ENCODE measurements around the gene SCAPER.

Gene SCAPER

GRCh38 chr15:76328958-76329357 lies 576.2 kb downstream of the SCAPER start:
- no peaks in the 10 kb centered on the region for H3K27me3 ChIP-seq (ENCODE audit: insufficient read depth, poor library complexity, severe bottlenecking)
- no peak overlapping the region for H3K27ac ChIP-seq (replicated peaks)
- H3K4me3 ChIP-seq (replicated peaks; ENCODE audit: insufficient read depth, low read length), result no peak overlapping the region
- DNase-seq (ENCODE audit: low read depth in 1 of 2, low spot score in 1 of 2), result no peak
- TF ChIP-seq GABPA (IDR thresholded peaks at IDR 0.05; ENCODE audit: low read depth) (no peak), POLR2AphosphoS5 (IDR thresholded peaks at IDR 0.05; ENCODE audit: low read depth) (no peak)

- Histone ChIP-seq H3K27me3 (ENCODE audit: insufficient read depth, poor library complexity, severe bottlenecking) (no peaks in the 10 kb centered on the region), H3K4me3 (replicated peaks; ENCODE audit: insufficient read depth, low read length) (no peak overlapping the region), H3K27ac (replicated peaks) (no peak overlapping the region)
- TF ChIP-seq SPI1 (IDR thresholded peaks at IDR 0.05; ENCODE audit: borderline replicate concordance, low read depth) (no peak), CTCF (IDR thresholded peaks at IDR 0.05; ENCODE audit: insufficient read depth, low read length) (no peak), GABPA (IDR thresholded peaks at IDR 0.05; ENCODE audit: low read depth) (no peak), POLR2AphosphoS5 (IDR thresholded peaks at IDR 0.05; ENCODE audit: low read depth) (no peak), REST (IDR thresholded peaks at IDR 0.05; ENCODE audit: insufficient replicate concordance, low read depth) (no peak)
- DNase-seq (ENCODE audit: low read depth in 1 of 2, low spot score in 1 of 2), result no peak
These were observed 576.9 kb downstream of the SCAPER start for GRCh38 chr15:76328106-76328696.

GRCh38 chr15:76327191-76328105 lies 577.7 kb downstream of the SCAPER start:
- Histone ChIP-seq H3K27ac (replicated peaks) (no peak overlapping the region), H3K27me3 (ENCODE audit: insufficient read depth, poor library complexity, severe bottlenecking) (no peaks in the 10 kb centered on the region), H3K4me3 (replicated peaks; ENCODE audit: insufficient read depth, low read length) (no peak overlapping the region)
- DNase-seq (ENCODE audit: low read depth in 1 of 2, low spot score in 1 of 2), result no peak
- TF ChIP-seq POLR2AphosphoS5 (IDR thresholded peaks at IDR 0.05; ENCODE audit: low read depth), result no peak
- TF ChIP-seq SPI1 (IDR thresholded peaks at IDR 0.05; ENCODE audit: borderline replicate concordance, low read depth), result no peak
- TF ChIP-seq GABPA (IDR thresholded peaks at IDR 0.05; ENCODE audit: low read depth), result no peak
- no peak for TF ChIP-seq CTCF (IDR thresholded peaks at IDR 0.05; ENCODE audit: insufficient read depth, low read length)
- TF ChIP-seq REST (IDR thresholded peaks at IDR 0.05; ENCODE audit: insufficient replicate concordance, low read depth), result no peak

GRCh38 chr15:76325704-76326103 lies 579.4 kb downstream of the SCAPER start:
- no peak for DNase-seq (ENCODE audit: low read depth in 1 of 2, low spot score in 1 of 2)
- Histone ChIP-seq H3K27ac (replicated peaks) (no peak overlapping the region), H3K4me3 (replicated peaks; ENCODE audit: insufficient read depth, low read length) (no peak overlapping the region), H3K27me3 (ENCODE audit: insufficient read depth, poor library complexity, severe bottlenecking) (no peaks in the 10 kb centered on the region)
- TF ChIP-seq GABPA (IDR thresholded peaks at IDR 0.05; ENCODE audit: low read depth) (no peak), REST (IDR thresholded peaks at IDR 0.05; ENCODE audit: insufficient replicate concordance, low read depth) (no peak), POLR2AphosphoS5 (IDR thresholded peaks at IDR 0.05; ENCODE audit: low read depth) (no peak), CTCF (IDR thresholded peaks at IDR 0.05; ENCODE audit: insufficient read depth, low read length) (no peak), SPI1 (IDR thresholded peaks at IDR 0.05; ENCODE audit: borderline replicate concordance, low read depth) (no peak)

Measured in HL-60 (cell line).